IMR-90 (cell line): ENCODE results near the gene EDDM13. TPM values are rescaled to one million over a fixed set of nuclear protein-coding genes. Genes with fewer than 3 reads are reported as not detected.

Experiments used
- ATAC-seq: fragments of 200-7000 bp; cut with Tn5 transposase; 2 replicates; pipeline ENCODE4 v1.9.1; 2020; ENCODE audit warnings: low read depth, mild to moderate bottlenecking, moderate library complexity
- BruUV-seq: library from RNA; stranded (reverse); fragments of 400-500 nt; replicated peaks from 2 replicates; lab custom pipeline; 2021; lab: Mats Ljungman, UMichigan
- CTCF ChIA-PET: fragments of 300-600 bp; formaldehyde crosslinking; extraction: SDS; loops from one replicate; lab custom pipeline; 2021; ENCODE audit warnings: antibody characterized with exemption; lab: Yijun Ruan, JAX
- POLR2A ChIA-PET: fragments of 300-600 bp; sonication (Branson Sonifier 250); formaldehyde crosslinking; loops from one replicate; lab custom pipeline; 2022; ENCODE audit warnings: antibody characterized with exemption; ENCODE audit not compliant: unreplicated experiment; lab: Charles Lee
- DNase-seq: peaks from one replicate; pipeline ENCODE4 v3.0.0; 2013
- H2AFZ ChIP-seq: replicated peaks from 2 replicates; pipeline ENCODE3; 2013; ENCODE audit warnings: low read length, mild to moderate bottlenecking; ENCODE audit not compliant: poor library complexity
- H2AK5ac ChIP-seq: 2 replicates; pipeline ENCODE4 v1.6.1; 2013; ENCODE audit warnings: low read depth, low read length, inconsistent platforms
- H2AK9ac ChIP-seq: replicated peaks from 2 replicates; pipeline ENCODE3; 2013; ENCODE audit warnings: mild to moderate bottlenecking, low read depth, low read length, moderate library complexity; ENCODE audit not compliant: poor library complexity
- H2BK120ac ChIP-seq: 2 replicates; pipeline ENCODE4 v1.6.1; 2013; ENCODE audit warnings: low read depth, low read length, inconsistent platforms
- H2BK15ac ChIP-seq: 3 replicates; pipeline ENCODE4 v1.6.1; 2013; ENCODE audit warnings: low read depth, low read length, inconsistent platforms
- H2BK20ac ChIP-seq: 2 replicates; pipeline ENCODE4 v1.6.1; 2013; ENCODE audit warnings: low read depth, mild to moderate bottlenecking, inconsistent platforms, low read length, moderate library complexity
- H2BK5ac ChIP-seq: 2 replicates; pipeline ENCODE4 v1.6.1; 2013; ENCODE audit warnings: mild to moderate bottlenecking, low read depth, low read length, inconsistent platforms; ENCODE audit not compliant: poor library complexity, severe bottlenecking
- H3K14ac ChIP-seq: replicated peaks from 2 replicates; pipeline ENCODE4 v1.6.1; 2013; ENCODE audit warnings: low read depth, low read length, inconsistent platforms
- H3K18ac ChIP-seq: 2 replicates; pipeline ENCODE4 v1.6.1; 2013; ENCODE audit warnings: low read depth, low read length, control low read depth
- H3K23ac ChIP-seq: 2 replicates; pipeline ENCODE4 v1.6.1; 2013; ENCODE audit warnings: low read depth, low read length, inconsistent platforms
- H3K27ac ChIP-seq: 2 replicates; pipeline ENCODE4 v1.5.1; 2013; ENCODE audit warnings: mild to moderate bottlenecking, control low read depth, low read length; ENCODE audit not compliant: insufficient read depth
- H3K27me3 ChIP-seq: 2 replicates; pipeline ENCODE4 v1.6.1; 2013; ENCODE audit warnings: low read length; ENCODE audit not compliant: control insufficient read depth, insufficient read depth
- H3K36me3 ChIP-seq: 2 replicates; pipeline ENCODE4 v1.6.1; 2013; ENCODE audit warnings: low read length, mixed read lengths; ENCODE audit not compliant: control insufficient read depth, insufficient read depth
- H3K4ac ChIP-seq: 2 replicates; pipeline ENCODE4 v1.6.1; 2013; ENCODE audit warnings: low read depth, low read length, inconsistent platforms
- H3K4me1 ChIP-seq: 2 replicates; pipeline ENCODE4 v1.6.1; 2013; ENCODE audit warnings: low read length, mixed read lengths; ENCODE audit not compliant: control insufficient read depth, insufficient read depth
- H3K4me2 ChIP-seq: 2 replicates; pipeline ENCODE4 v1.6.1; 2013; ENCODE audit warnings: low read depth, mild to moderate bottlenecking, control low read depth, low read length, moderate library complexity
- H3K4me3 ChIP-seq: 2 replicates; pipeline ENCODE4 v1.5.1; 2013; ENCODE audit warnings: low read depth, mild to moderate bottlenecking, control low read depth, low read length, moderate library complexity; ENCODE audit not compliant: insufficient read depth
- H3K56ac ChIP-seq: 2 replicates; pipeline ENCODE4 v1.6.1; 2013; ENCODE audit warnings: low read length, inconsistent platforms; ENCODE audit not compliant: insufficient read depth; ENCODE audit errors: extremely low read depth
- H3K79me1 ChIP-seq, 2 experiments: 2 replicates each; pipeline ENCODE4 v1.6.1; 2013; ENCODE audit warnings: low read length in 2 of 2, inconsistent platforms in 1 of 2, low read depth in 1 of 2
- H3K9ac ChIP-seq: 2 replicates; pipeline ENCODE4 v1.6.1; 2013; ENCODE audit warnings: low read depth, low read length, control low read depth
- H3K9me1 ChIP-seq: 2 replicates; pipeline ENCODE4 v1.6.1; 2013; ENCODE audit warnings: low read length, inconsistent platforms; ENCODE audit not compliant: insufficient read depth
- H3K9me3 ChIP-seq: 2 replicates; pipeline ENCODE4 v1.6.1; 2013; ENCODE audit warnings: low read length; ENCODE audit not compliant: control insufficient read depth, insufficient read depth
- H4K20me1 ChIP-seq: 2 replicates; pipeline ENCODE4 v1.6.1; 2013; ENCODE audit warnings: low read length, inconsistent platforms; ENCODE audit not compliant: insufficient read depth
- H4K5ac ChIP-seq: 2 replicates; pipeline ENCODE4 v1.6.1; 2013; ENCODE audit warnings: mild to moderate bottlenecking, low read depth, low read length, control low read depth
- H4K8ac ChIP-seq, 2 experiments: 2 replicates each; pipeline ENCODE4 v1.6.1; 2013; ENCODE audit warnings: low read depth in 2 of 2, low read length in 2 of 2, control low read depth in 1 of 2, inconsistent platforms in 1 of 2
- H4K91ac ChIP-seq: 2 replicates; pipeline ENCODE4 v1.6.1; 2013; ENCODE audit warnings: low read depth, low read length, inconsistent platforms; ENCODE audit not compliant: insufficient read depth
- CHD1 ChIP-seq: IDR thresholded peaks from 2 replicates; pipeline ENCODE4 v1.6.1; 2012; ENCODE audit warnings: low read depth, low read length, improper control_type of control experiment
- CTCF ChIP-seq: conservative IDR thresholded peaks from 2 replicates; pipeline ENCODE4 v1.5.1; 2012; ENCODE audit warnings: mild to moderate bottlenecking, low read depth, low read length, improper control_type of control experiment
- MAFK ChIP-seq: IDR thresholded peaks from 2 replicates; pipeline ENCODE4 v1.6.1; 2012; ENCODE audit warnings: low read depth, low read length, improper control_type of control experiment
- MXI1 ChIP-seq: IDR thresholded peaks from 2 replicates; pipeline ENCODE4 v1.6.1; 2012; ENCODE audit warnings: low read depth, mild to moderate bottlenecking, low read length, moderate library complexity, borderline replicate concordance
- NFE2L2 ChIP-seq: fragments of 150-350 bp; IDR thresholded peaks from 2 replicates; pipeline ENCODE4 v1.6.1; 2016; ENCODE audit warnings: low read depth, mild to moderate bottlenecking, low read length
- POLR2A ChIP-seq: IDR thresholded peaks from 2 replicates; pipeline ENCODE4 v1.6.1; 2012; ENCODE audit warnings: mild to moderate bottlenecking, low read depth, low read length
- RCOR1 ChIP-seq: IDR thresholded peaks from 2 replicates; pipeline ENCODE4 v1.6.1; 2012; ENCODE audit warnings: mild to moderate bottlenecking, low read length, improper control_type of control experiment; ENCODE audit not compliant: insufficient replicate concordance
- SMC3 ChIP-seq: fragments of 150-350 bp; IDR thresholded peaks from 2 replicates; pipeline ENCODE4 v1.6.1; 2016; ENCODE audit warnings: low read depth, mild to moderate bottlenecking, antibody characterized with exemption, low read length, moderate library complexity
- WGBS, 2 experiments: methylation state at CpG; one replicate each; pipeline versions ENCODE4 v1.1.5 to v1.1.7; 2013; ENCODE audit warnings: missing lambda C conversion rate in 2 of 2; ENCODE audit not compliant: insufficient read length in 1 of 2; ENCODE audit errors: extremely low coverage in 2 of 2; 5-methylcytosine and 5-hydroxymethylcytosine counted together
- dilution Hi-C: fragments of 300-500 bp; cut with HindIII; formaldehyde crosslinking; loops from one replicate; pipeline ENCODE4 v1.14.3; 2018; ENCODE audit warnings: low sequenced_read_pairs; ENCODE audit not compliant: unreplicated experiment
- in situ Hi-C: fragments of 300-500 bp; cut with MboI; formaldehyde crosslinking; loops from 3 replicates; pipeline ENCODE4 v1.14.3; 2019; ENCODE audit warnings: low sequenced_read_pairs, inconsistent platforms, mixed read lengths
- intact Hi-C: fragments of 100-400 bp; cut with micrococcal nuclease; formaldehyde crosslinking; loops from 2 replicates; pipeline ENCODE4 v1.10.0; 2022
- polyA plus RNA-seq, 3 experiments: library from polyadenylated mRNA; depleted of rRNA; stranded (reverse); fragments of >200 nt; gene quantifications; 2 replicates each; pipeline ENCODE4 v1.2.3, GENCODE V29; 2012; ENCODE audit warnings: low replicate concordance in 1 of 3
- total RNA-seq: library from RNA; depleted of rRNA; stranded (reverse); fragments of >200 nt; gene quantifications from 2 replicates; pipeline ENCODE4 v1.2.3, GENCODE V29; 2012

EDDM13 gene
- total and polyA plus RNA-seq, 2 of the 4 experiments (the other 2 are of a cell fraction), result not detected

GRCh38 chr19:56319991-56320390, 47.4 kb downstream of the EDDM13 start:
- Histone ChIP-seq H4K91ac (no peak overlapping the region), H2BK5ac (no peak overlapping the region), H2AK5ac (no peak overlapping the region), H3K4me3 (no peak overlapping the region), H2BK20ac (no peak overlapping the region), H2BK120ac (no peak overlapping the region), H3K14ac (no peak overlapping the region), H3K18ac (no peak overlapping the region), H3K36me3 (no peaks in the 10 kb centered on the region), H2AK9ac (no peak overlapping the region), H3K27ac (no peak overlapping the region), H4K5ac (no peak overlapping the region), H2AFZ (no peak overlapping the region), H3K23ac (no peak overlapping the region), H3K9ac (no peak overlapping the region), H4K8ac (no peak overlapping the region), H3K79me1 (peaks cover 0 to 7% of the 10 kb centered on the region in 2 experiments; a peak in 2 of 4 replicates), H3K4ac (no peak overlapping the region), H3K56ac (no peak overlapping the region), H3K9me3 (no peaks in the 10 kb centered on the region), H2BK15ac (no peak overlapping the region), H3K27me3 (no peaks in the 10 kb centered on the region), H3K9me1 (peaks cover 7% of the 10 kb centered on the region; the same call in 1 of the 2 replicates), H4K20me1 (no peaks in the 10 kb centered on the region), H3K4me2 (no peak overlapping the region), H3K4me1 (no peaks in the 10 kb centered on the region)
- dilution Hi-C loops, result no loop called here
- DNase-seq (no peak), ATAC-seq (no peak)
- intact Hi-C loops, result loop anchor here (10.0 kb wide), 1 partner anchor 145 kb away; the partner anchor contains the start of gene GALP
- ChIA-PET CTCF (no interaction called here), POLR2A (no interaction called here)
- in situ Hi-C loops, result no loop called here
- BruUV-seq, result no TSS peak
- no peak for TF ChIP-seq SMC3
- no peak for TF ChIP-seq MXI1
- TF ChIP-seq CHD1, result no peak
- no peak for TF ChIP-seq RCOR1
- TF ChIP-seq POLR2A, result no peak
- no peak for TF ChIP-seq MAFK
- TF ChIP-seq CTCF, result no peak
- no peak for TF ChIP-seq NFE2L2
- no CpG with 5 or more reads among the region's 3 CpGs for WGBS, 2 experiments
